ENCODE results near the gene PDE6A. TPM values are rescaled to one million over a fixed set of nuclear protein-coding genes. Genes with fewer than 3 reads are reported as not detected.
A peak's percentile ranks its signal among the peaks of the same experiment; 100 is the strongest.

PDE6A gene
- total RNA-seq, 1 donor from 2014 or later, result 0.25 TPM

- peak; percentile 98 to 99 for DNase-seq (ENCODE audit: extremely low spot score in 2 of 2)
- peak within 1 kb of the TSS; percentile 90 for H3K27ac ChIP-seq
- intact Hi-C loops (cut with DNase I), result no loop called here
- peaks cover 26% of the 10 kb centered on the region for H3K4me1 ChIP-seq
- H3K27me3 ChIP-seq, result no peaks in the 10 kb centered on the region
- peak within 1 kb of the TSS; percentile 68 to 94 for H3K4me3 ChIP-seq
- no peaks in the 10 kb centered on the region for H3K9me3 ChIP-seq
- H3K36me3 ChIP-seq, result no peaks in the 10 kb centered on the region
- TF ChIP-seq POLR2A (IDR thresholded peaks at IDR 0.05) (peak; percentile 11 to 84), CTCF (IDR thresholded peaks at IDR 0.05) (no peak), POLR2AphosphoS5 (IDR thresholded peaks at IDR 0.05; ENCODE audit: insufficient read depth in 1 of 2, low read depth in 1 of 2) (peak; percentile 95 to 99)
Measured at GRCh38 chr5:149960272-149961185, 15.9 kb upstream of the PDE6A start, which contains the start of gene SLC26A2. Gene SLC26A2 (plus strand): TSS chr5:149960758. CDS start chr5:149977653, 16,895 bp downstream.

GRCh38 chr5:149959406-149960236 is 15.0 kb upstream of the PDE6A start:
- Histone ChIP-seq H3K9me3 (no peaks in the 10 kb centered on the region), H3K4me3 (peak overlapping the region; percentile 68 to 94), H3K4me1 (peaks cover 26% of the 10 kb centered on the region), H3K27ac (peak overlapping the region; percentile 90), H3K36me3 (no peaks in the 10 kb centered on the region), H3K27me3 (no peaks in the 10 kb centered on the region)
- DNase-seq (ENCODE audit: extremely low spot score in 2 of 2), result no peak
- TF ChIP-seq POLR2A (IDR thresholded peaks at IDR 0.05), result no peak
- no peak for TF ChIP-seq CTCF (IDR thresholded peaks at IDR 0.05)
- TF ChIP-seq POLR2AphosphoS5 (IDR thresholded peaks at IDR 0.05; ENCODE audit: insufficient read depth in 1 of 2, low read depth in 1 of 2), result no peak
- intact Hi-C loops (cut with DNase I), result loop anchor here (10.0 kb wide), 1 partner anchor 455 kb away; the partner anchor contains the start of gene CD74

- H3K4me3 ChIP-seq, result no peak overlapping the region
- H3K4me1 ChIP-seq, result peaks cover 26% of the 10 kb centered on the region
- H3K27ac ChIP-seq, result no peak overlapping the region
- DNase-seq (ENCODE audit: extremely low spot score in 2 of 2), result no peak
- no peaks in the 10 kb centered on the region for H3K9me3 ChIP-seq
- intact Hi-C loops (cut with DNase I), result loop anchor here (10.0 kb wide), 1 partner anchor 457 kb away; the partner anchor contains the start of gene CD74
- H3K36me3 ChIP-seq, result no peaks in the 10 kb centered on the region
- H3K27me3 ChIP-seq, result no peaks in the 10 kb centered on the region
- TF ChIP-seq POLR2A (IDR thresholded peaks at IDR 0.05) (no peak), POLR2AphosphoS5 (IDR thresholded peaks at IDR 0.05; ENCODE audit: insufficient read depth in 1 of 2, low read depth in 1 of 2) (no peak), CTCF (IDR thresholded peaks at IDR 0.05) (no peak)
Measured at GRCh38 chr5:149957855-149958254, 13.3 kb upstream of the PDE6A start.

- Histone ChIP-seq H3K9me3 (no peaks in the 10 kb centered on the region), H3K4me1 (peaks cover 20% of the 10 kb centered on the region), H3K27me3 (no peaks in the 10 kb centered on the region), H3K27ac (no peak overlapping the region), H3K36me3 (no peaks in the 10 kb centered on the region), H3K4me3 (no peak overlapping the region)
- no peak for DNase-seq (ENCODE audit: extremely low spot score in 2 of 2)
- intact Hi-C loops (cut with DNase I), result loop anchor here (10.0 kb wide), 1 partner anchor 458 kb away; the partner anchor contains the start of gene CD74
- no peak for TF ChIP-seq POLR2AphosphoS5 (IDR thresholded peaks at IDR 0.05; ENCODE audit: insufficient read depth in 1 of 2, low read depth in 1 of 2)
- no peak for TF ChIP-seq CTCF (IDR thresholded peaks at IDR 0.05)
- TF ChIP-seq POLR2A (IDR thresholded peaks at IDR 0.05), result no peak
Measured at GRCh38 chr5:149956685-149957084, 12.1 kb upstream of the PDE6A start.
